Renal pelvis (tissue), 4 donors: ENCODE results near the gene OBP2A. TPM values are rescaled to one million over a fixed set of nuclear protein-coding genes. Genes with fewer than 3 reads are reported as not detected.
"Not testable (repeated sequence)": the region's sequence is repeated elsewhere in the genome, so short reads cannot be mapped to it uniquely, and the experiment has no call there.

Experiments
- DNase-seq: peaks from one replicate; pipeline ENCODE4 v3.0.0-alpha.2; 2013
- polyA plus RNA-seq, 3 donors: library from polyadenylated mRNA; unstranded; fragments of 120-200 nt; gene quantifications; one replicate each; pipeline ENCODE4 v1.2.1, GENCODE V29; 2013; ENCODE audit not compliant: insufficient read length in 3 of 3

Gene OBP2A
- polyA plus RNA-seq, 3 donors: 0.23 to 0.30 TPM; not detected in 1

GRCh38 chr9:135508211-135508820, 37.6 kb upstream of the OBP2A start:
- DNase-seq: no peak

- no peak for DNase-seq
Observed at GRCh38 chr9:135509458-135509857, 36.5 kb upstream of the OBP2A start.

- DNase-seq: no peak
Observed at GRCh38 chr9:135512241-135512603, 33.7 kb upstream of the OBP2A start.

GRCh38 chr9:135512904-135513303, 33.0 kb upstream of the OBP2A start:
- no peak for DNase-seq

GRCh38 chr9:135513351-135513846, 32.5 kb upstream of the OBP2A start:
- no peak for DNase-seq

GRCh38 chr9:135513906-135514305, 32.0 kb upstream of the OBP2A start:
- DNase-seq: not testable (repeated sequence)

GRCh38 chr9:135514342-135515082, 31.4 kb upstream of the OBP2A start:
- DNase-seq: no peak

GRCh38 chr9:135515083-135515951, 30.6 kb upstream of the OBP2A start:
- no peak for DNase-seq

- no peak for DNase-seq
Observed at GRCh38 chr9:135516132-135516860, 29.6 kb upstream of the OBP2A start.

- DNase-seq: no peak
Observed at GRCh38 chr9:135517407-135517822, 28.5 kb upstream of the OBP2A start.

GRCh38 chr9:135519179-135519971, 26.6 kb upstream of the OBP2A start:
- DNase-seq: no peak

- DNase-seq: no peak
Observed at GRCh38 chr9:135520916-135521607, 24.9 kb upstream of the OBP2A start, which contains the start of gene LCN1. TSS of gene LCN1 (plus strand) at chr9:135521440. CDS start at chr9:135521498, 58 bp downstream.

- no peak for DNase-seq
Observed at GRCh38 chr9:135521608-135522095, 24.3 kb upstream of the OBP2A start.

GRCh38 chr9:135522137-135522877, 23.6 kb upstream of the OBP2A start:
- DNase-seq: no peak

GRCh38 chr9:135522931-135523330, 23.0 kb upstream of the OBP2A start:
- no peak for DNase-seq

- DNase-seq: no peak
Observed at GRCh38 chr9:135523521-135524129, 22.3 kb upstream of the OBP2A start.

GRCh38 chr9:135524130-135524861, 21.6 kb upstream of the OBP2A start:
- no peak for DNase-seq
